NCI-H748 treated with DMSO at 0.1 percent for 48 hours (cell line): ENCODE data around the gene ENDOU.
A peak's percentile ranks its signal among the peaks of the same experiment; 100 is the strongest.

ENCODE experiments used
- DNase-seq: peaks from one replicate; lab custom pipeline; 2025; lab: John Stamatoyannopoulos, UW

The ENDOU gene

DNA sequence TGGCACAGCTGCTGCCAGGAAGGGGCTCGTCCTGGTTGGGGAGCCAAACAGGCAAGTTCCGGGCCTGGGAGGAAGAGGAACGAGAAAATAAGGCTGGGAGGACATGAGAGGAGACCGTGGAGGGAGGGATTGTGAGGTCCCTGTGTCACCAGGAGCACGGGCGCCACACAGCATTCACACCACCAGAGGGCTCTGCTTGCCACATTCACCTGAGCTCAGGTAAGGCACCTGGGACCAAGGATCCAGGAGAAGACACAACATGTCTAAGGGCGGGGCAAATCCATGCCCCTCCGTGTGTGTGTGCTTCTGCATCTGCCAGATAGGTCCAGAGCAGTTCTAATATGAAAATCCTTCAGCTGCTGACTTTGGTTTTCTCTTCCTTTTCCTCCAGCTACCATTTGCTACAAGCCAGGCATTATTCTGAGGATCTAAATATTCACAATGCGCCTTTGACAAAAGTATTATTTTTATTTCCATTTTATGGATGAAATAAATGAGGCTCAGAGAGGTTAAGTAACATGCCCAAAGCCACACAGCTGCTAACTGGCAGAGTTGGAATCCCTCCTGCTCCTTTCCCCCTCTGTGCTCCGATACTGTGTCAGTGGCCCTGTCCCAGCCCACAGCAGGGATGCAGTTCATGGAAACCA, 18.8 kb upstream of the ENDOU start:
- DNase-seq, result peak; percentile 55

DNA sequence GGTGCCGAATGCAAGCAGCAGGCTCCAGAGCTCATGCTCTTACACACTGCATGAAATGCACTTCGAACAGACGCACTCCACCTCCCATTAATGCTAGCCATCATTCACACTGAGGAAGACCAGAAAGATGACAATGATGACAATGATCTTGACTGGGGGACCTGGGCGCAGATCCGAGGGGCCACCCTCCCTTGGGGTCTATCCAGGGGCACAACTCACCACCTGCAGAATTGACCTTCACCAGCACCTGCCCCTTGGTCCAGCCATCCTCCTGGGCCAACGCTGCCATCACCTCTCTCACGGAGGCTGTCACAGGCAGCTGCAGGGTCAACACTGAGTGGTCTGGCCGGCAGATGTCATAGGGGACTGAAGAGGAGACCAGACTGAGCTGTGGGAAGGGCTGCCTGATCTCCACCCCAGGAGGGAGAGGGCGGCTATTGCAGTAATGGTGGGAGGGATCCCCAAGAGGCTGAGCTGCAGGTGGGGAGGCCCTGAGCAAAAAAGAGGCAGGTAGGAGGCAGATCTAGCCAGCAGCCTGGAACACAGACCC, 18.1 kb upstream of the ENDOU start:
- DNase-seq, result no peak

DNA sequence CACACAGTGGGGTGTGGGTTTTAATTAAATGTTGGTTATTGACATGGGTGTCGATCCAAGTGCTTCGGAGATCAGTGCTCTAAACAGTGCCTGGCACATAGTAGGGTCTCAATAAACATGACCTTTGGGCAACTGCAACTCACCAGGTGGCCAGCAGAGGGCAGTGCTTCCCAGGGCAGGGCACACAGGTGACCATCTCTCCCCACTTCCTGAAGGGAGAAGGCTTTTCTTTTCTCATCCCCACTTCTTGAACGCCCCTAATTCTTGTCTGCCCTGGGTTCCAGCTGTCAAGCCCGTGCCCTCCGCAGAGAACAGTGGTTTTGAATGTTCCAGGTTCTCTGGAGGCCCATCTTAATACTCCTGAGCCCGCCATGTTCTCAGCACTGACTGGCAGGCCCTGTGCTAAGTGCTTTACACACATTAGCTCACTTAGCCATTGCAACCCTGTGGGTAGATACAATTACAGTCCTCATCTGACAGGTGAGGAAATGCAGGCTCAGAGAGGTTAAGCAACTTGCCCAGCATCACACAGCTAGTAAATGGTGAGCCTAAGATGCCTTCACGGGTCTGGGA, 17.0 kb upstream of the ENDOU start:
- DNase-seq, result no peak

DNA sequence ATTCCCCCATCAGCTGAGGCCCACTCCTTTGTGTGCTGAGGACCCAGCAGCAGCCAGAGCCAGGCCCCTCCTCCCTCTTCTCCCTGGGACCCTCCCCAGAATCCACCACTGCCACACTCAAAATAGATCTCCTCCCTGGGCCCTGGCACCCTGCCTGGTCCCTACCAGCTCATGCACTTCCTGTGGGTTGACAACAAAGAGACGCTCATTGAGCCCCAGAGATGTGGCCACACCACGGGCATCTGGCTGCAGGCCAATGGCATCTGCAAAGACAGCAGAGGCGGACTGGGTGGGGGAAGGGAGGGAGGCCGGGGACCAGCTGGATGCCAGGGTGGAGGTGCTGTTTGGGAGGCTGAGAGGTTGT, 16.0 kb upstream of the ENDOU start:
- DNase-seq, result peak; percentile 60

DNA sequence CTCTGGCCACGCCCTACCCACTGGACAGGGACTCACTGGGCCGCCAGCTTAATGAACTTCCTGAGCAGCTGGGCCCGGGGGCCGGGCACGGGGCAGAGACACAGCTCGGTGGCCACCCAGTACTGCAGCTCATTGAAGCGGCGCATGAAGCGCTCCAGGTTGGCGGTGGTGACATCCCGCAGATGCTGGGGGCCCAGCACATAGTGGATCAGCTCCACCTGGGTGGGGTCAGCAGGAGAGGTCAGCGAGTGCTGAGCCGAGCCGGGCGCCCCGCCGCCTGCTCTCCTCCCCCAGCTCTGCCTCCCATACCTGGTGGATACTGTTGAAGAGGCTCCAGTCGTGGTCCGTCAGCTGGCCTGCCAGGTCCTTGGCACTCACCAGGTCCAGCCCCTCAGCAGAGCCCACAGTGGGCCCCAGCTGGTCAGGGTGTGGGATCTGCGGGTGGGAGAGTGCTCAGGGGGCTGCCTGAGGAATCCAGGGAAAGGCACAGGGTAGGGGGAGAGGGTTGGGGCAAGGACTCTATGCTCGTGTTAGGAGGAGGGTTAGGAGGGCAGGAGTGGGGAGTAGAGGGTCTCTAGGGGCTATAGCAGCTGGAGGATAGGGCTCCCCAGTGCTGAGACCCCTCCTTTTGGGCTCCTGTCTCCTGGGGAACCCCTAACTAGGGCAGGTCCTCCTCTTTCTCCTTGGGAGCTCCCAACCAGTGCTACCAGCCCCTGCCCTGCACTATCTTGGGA, 15.5 kb upstream of the ENDOU start:
- DNase-seq, result no peak

DNA sequence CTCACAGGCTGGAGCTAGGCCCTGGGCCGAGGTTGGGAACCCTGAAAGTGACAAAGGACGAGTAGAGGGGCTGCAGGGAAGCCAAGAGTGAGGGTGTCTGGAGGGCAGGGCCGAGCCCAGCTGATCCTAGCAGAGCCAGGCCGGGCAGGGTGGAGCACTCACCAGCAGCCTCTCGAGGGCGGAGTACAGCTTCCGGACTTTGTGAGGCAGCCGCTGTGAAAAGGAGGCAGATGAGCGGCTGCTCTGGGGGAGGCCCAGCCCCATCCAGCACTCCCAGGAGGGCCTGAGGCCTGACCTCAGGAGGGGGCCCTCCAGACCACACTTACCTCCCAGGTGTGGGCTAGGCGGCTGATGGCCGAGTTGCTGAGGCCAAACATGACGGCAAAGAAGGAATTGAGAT, 14.7 kb upstream of the ENDOU start:
- DNase-seq, result no peak

DNA sequence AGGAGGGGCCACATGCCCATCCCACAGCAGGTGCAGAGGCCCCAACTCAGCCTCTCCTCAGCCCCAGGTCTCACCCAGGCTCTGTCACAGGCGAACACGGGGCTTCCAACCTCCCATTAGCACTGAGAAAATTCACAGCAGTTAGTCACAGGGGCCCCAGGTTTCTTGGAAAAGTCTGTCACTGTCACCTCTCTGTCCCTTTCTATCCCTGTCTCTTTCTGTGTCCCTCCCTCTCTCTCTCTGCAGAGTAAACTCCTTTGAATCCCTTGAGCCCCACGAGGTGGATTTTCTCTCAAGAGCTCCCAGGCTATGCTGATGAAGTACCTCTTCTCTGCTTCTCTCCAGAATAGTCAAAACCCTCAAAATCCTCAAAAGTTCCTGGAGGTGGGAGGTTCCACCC, 14.0 kb upstream of the ENDOU start:
- DNase-seq, result no peak

DNA sequence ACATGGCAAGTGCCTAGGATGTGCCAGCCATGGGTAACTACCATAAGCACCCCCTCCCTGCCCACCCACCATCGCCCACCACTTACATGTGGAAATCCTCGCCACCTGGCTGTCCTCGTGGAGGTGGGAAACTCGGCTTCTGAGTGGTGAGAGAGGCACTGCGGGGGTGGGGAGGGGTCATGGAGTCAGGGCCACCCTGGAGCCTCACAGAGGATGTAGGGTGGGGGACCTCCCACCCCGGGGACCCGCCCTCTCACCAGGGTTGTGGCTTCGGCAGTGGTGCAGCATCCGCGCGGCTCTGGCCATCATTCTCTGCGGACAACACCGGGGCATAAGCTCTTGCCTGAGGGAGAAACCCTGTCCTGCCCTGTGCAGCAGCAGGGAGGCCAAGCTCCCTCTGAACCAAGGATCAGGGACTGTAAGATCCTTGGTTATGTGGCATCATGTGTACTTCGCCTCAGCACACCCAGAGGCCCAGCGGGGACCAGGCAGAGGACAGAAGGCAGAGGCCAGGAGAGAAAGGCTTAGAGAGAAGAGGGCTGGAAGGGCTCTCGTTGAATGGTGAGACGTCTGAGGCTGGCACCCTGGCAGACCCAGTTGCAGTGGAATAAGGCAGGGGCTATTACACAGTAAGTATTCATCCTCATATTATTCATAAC, 12.8 kb upstream of the ENDOU start:
- DNase-seq, result no peak

DNA sequence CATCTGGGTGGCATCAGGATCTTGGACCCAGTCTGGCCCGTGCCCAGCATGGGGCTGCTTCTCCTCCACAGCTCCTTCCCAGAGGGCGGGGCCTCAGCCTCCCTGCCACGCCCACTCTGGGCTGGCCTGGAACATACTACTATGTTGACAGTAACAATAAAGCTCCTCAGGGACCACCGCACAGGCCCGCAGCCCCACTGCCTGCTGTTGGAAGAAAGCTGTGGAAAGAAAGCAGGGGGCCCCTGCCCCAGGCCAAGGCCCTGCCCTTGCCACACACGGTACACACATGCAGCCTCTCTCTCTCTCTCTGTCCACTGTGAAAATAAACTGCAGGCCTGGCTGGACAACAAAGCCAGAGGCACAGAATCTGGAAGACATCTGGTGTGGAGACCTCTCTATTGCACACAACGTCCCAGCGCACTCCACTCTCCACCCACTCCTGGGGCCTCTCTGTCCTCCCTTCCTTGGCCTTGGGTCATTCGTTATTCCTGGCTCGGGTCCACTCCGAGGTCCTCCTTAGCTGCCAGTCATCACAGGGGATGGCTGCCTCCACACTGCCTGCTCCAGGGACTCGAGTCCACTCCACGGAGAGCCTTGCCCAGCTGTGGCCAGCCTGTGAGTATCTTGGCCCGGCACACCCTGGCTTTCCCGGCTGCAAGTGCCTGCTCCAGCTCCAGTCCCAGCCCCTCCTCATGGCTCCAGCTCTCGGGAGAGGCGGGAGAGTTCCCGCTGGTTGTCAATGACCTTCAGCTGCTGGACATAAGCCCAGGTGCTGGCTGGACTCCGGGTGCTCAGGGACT, 11.8 kb upstream of the ENDOU start:
- DNase-seq, result no peak

DNA sequence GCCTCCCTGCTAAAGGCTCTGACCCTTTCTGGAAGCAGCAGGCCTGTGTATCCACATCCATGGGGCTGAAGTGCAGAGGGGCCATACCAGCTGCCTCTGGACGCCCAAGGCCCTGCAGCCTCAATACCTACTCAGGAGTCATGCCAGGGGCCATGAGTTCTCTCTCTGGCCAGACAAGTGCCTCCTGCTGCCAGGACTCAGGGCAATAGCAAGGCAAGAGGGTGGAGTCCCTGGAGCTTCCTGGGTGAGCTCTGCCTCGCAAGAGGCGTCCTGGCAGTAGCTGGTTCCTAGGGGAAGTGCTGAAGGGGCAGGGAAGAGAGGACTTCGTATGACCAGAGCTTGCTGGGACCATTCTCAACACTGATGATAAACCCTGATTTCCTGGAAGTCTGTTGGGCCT, 10.9 kb upstream of the ENDOU start:
- no peak for DNase-seq

DNA sequence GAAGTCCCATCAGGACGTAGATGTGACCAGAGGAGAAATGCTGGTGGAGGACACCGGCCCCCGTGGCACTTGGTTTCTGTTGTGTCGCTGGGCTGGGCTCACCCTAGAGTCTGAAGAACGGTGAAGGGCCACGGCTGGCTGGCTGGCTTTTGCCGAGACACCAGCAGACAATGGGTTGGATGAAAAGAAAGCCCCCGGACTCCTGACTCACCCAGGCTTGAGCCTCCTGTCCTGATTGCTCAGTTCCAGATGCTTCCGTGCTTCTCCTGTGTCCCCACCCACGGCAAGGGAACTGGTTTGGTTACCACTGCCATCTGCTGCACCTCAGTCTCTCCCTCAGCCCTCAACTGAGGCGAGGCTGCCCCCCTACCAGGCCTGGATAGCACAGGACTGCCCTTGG, 10.4 kb upstream of the ENDOU start:
- DNase-seq, result no peak

DNA sequence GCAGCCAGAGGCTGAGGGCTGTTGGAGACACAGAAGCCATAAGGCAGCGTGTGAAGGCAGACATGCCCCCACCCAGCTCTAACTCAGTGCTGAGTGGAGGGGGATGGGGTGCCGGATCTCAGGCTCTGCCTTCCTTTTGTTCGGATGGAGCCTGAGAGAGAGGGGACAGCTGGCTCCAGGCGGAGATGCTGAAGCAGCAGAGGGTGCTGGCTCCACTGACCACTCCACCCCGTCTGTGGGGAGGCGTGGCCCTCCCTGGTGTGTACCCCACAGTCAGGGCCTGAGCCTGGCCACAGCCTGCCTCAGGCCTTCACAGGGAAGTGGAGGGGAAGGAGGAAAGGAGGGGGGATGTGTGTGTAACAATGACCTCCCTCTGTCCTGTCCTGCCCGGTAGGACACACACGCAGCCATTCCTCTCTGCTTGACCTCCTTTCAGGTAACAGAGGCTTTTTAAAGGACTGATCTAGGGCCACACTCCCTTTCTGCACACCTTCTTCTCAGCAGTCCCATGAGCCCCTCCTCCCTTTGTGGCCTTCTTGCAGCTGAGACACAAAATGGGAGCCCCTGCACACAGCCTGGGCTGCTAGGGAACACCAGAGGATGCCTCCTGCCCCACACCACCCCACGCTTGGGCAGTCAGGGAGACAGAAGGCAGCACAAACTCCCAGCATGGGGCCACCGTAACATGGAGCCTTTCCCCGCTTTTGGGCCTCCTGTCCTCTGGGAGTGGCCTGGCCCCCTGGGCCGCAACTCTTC, 9.6 kb upstream of the ENDOU start:
- no peak for DNase-seq

DNA sequence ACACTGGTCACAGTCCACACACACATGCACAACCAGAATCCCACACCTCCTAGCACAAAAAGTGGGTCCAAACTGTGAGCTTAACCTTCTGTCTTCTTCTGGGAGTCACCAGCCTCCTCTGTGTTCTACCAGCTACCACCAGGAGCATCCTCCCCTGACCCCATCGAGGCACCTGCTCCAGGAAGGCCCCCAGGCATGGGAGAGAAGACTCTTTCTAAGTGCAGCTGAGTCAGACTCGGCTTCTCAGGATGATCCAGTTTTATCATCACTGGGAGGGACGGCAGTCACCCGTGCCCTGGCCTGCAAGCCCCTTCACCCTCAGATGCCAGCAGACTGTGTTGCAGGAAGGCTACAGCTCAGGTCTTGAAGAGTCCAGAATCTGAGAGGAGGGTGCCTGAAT, 7.9 kb upstream of the ENDOU start:
- no peak for DNase-seq

DNA sequence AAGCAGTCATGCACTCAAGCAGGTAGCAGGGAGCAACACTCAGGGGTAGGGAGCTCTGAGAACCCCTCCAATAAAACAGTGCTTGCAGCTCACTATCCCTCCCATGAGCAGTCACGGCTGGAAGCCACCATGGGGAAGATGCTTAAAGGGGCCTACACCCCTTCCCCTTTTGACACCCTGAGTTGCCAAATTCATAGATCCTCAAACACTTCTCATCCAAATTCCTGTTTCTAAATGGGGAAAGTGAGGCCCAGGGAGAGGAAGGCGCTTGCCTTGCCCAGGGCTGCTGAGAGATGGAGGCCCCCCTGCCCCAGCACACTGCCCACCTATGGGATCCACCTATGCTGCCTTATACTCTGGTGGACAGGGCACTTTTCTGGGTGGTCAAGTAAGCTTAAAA, 7.2 kb upstream of the ENDOU start:
- no peak for DNase-seq

DNA sequence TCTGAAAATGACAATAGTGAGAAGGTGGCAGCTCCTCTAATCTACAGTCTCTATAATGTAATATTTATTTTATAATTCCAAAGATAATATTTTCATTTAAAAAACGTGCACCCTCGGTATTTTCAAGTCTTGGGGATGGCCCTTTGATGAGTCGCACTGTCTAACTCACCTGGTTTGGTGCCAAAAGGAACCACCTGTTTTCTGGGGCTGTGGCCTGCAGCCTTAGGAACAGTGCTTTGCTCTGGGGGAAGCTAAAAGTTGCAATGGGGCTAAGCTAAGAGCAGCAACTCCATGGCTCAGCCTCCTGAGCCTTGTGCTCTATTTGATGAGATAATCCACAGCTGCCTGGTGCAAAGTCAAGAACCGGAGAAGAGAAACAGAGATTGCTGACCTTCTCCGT, 6.4 kb upstream of the ENDOU start:
- no peak for DNase-seq

DNA sequence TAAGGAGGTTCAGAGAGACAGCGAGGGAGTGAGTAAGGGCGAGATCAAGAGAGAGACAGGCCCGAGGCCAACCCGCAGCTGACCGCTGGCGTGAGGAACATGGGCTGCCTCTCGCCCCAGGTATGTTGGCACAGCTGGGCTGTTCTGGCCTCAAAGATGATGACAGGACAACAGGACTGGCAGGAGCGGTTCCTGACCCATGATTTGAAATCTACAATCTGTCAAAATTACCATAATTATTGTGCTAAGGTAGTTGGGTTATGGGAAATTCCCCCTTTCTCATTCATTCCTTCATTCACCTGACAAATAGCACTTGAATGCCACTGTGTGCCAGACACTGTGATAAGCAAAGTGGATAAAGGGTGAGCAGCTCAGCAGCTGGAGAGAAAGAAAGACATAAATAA, 5.1 kb upstream of the ENDOU start:
- DNase-seq, result no peak

DNA sequence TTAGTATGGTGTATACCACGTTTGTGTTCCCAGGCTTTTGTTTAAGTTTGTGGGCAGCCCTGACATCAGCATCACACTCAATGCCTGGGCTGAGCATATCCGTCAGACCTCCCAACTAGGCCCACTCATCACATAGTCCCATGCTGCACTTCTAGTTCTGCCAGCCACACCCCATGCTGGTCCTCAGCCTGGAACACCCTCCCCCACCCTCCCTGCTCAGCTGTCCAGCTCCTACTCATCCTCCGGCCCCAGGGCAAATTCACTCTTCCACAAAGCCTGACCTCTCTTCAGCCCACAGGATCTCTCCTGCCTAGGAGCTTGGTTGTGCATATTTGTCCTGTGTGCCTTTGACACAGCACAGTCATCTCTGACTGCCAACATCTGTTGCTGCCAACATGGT, 3.9 kb upstream of the ENDOU start:
- DNase-seq, result no peak

DNA sequence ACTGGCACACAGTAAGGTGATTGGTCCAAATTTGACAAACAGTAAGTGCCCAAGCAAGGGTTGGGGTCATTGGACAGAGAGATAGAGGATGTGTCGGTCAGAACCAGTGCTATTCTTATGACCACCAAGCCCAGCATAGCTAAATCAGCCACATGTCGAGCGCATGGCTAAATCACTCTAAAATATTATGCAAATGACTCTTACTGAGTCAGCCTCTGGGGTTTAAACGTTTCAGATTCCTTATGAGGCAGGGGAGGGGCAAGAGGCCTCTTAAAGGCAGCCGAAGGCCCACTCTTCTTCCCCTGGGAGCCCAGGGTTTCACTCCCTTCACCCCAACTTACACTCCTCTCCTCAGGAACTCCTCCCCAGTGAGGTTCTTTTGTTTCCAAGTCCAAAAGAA, 603 bp upstream of the ENDOU start:
- DNase-seq, result no peak

DNA sequence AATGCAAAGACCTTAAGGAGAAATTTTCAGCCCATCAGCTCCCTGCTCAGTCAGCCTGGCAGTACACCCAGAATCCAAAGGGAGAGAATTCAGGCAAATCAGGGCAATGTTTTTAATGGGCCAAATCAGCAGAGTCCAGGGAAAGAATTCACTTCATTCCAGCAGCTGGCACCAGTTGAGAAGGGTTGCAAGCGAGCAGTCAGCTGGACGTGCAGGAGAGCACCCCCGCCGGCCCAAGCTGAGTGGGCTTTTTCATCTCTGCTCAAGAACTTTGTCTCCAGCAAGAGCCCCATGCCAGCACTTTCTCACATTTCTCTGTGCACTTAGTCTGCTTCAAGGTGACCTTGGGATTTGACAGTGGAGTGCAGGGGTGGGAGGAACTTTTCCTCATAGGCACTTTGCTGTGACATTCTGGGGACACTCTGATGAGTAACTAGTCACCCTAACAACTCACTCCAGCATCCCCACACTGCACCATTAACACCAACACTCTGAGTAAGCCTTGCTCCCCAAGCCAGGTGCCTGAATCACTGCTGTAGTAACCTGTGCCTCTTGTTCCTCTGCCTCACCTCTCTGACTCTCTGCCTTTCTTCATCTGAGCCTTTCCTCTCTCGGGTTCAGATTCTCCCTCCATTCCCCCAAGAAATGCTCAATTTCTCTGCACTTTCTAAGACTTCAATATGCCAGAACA, 2.2 kb downstream of the ENDOU start:
- no peak for DNase-seq

DNA sequence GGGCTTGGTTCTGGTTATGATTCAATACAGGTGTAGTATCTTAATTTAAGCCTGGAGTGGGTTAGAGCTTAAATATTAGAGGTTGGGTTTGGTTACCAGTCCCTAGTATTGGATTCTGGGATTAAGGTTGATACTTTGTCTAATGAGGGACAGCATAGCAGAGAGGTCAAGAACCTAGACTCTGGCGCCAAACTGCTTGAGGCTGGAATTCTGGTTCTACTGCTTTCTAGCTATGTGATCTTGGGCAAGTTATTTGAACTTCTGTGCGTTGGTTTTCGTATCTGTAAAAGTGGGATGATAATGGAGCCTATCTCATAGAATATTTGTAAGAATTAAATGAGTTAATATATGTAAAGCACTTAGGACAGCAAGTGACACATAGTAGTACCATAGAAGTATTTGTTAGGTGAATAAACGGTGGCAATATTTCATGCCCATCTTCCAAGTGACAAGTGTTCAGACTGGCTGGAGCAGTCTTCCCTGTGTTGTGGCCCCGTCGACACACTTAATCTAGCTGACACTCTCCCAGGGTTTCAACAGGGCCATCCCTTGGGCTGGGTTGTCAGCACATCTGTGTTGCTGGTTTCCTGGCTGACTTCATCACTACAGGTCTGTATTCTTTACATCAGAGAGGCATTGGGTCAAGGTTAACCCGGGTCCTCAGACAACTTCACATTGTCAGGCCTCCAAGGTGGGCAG, 3.0 kb downstream of the ENDOU start:
- DNase-seq, result no peak
